ENCODE data around the gene LAMB4.

The LAMB4 gene

GRCh38 chr7:107989618-107990373 is 140.4 kb downstream of the LAMB4 start:
- DNase-seq, result no peak

GRCh38 chr7:107982918-107983389 is 147.2 kb downstream of the LAMB4 start:
- DNase-seq, result no peak

DNA sequence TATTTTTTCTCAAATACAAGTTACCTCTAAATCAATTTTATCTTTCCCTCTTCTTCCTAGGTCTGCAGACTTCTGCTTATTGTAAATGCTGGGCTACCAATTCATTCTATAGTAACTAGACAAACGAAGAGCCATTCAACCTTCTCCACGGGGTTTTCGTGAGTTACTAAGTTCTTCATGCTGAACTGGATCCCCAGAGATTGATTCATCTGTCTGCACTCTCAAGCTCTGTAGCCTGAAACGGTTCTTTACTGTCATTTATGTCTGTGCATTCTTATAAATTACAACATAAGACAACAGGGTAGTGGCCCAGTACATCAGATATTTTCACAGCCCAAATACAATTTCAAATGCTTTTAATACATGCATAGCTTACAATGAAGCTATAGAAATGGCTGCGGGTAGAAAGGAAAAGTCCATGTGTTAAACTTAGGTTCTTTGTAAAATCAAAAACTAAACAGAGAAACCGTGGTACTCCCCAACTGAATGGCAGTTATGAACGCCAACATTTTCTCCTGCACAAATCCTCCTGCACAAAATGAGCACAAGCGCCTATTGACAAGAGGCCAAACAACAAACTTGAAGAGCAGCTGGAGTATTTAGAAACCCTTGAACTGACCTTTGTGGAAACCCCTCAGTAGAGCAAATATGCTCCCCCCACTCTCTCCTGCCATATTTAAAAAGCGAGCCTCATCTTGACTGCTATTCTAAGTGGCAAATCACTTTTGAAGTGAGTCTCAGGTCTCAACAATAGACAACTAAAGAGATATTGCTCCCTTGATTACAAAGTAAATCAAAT is 147.9 kb downstream of the LAMB4 start:
- no peak for DNase-seq

GRCh38 chr7:107981466-107981865 is 148.7 kb downstream of the LAMB4 start:
- DNase-seq, result no peak

GRCh38 chr7:107980671-107981190 is 149.4 kb downstream of the LAMB4 start:
- no peak for DNase-seq

DNA sequence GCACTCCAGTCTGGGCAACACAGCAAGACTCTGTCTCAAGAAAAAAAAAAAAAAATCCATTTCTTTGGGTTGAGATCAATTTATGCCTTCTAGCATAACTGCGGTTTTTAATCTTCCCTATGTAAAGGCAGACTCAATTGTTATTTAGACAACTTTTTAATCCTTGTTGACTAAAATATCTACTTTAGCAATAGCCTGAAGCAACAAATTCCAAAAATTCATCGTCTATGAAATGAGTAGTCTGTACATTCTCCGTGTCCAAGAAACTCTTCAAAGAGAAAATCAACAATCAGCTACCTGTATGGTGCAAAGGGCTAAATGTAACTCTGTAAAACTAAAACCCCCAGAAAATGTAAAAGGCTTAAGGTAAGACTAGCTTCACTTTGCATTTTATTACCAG is 150.0 kb downstream of the LAMB4 start:
- DNase-seq, result no peak

GRCh38 chr7:107978815-107979408 is 151.2 kb downstream of the LAMB4 start:
- no peak for DNase-seq

GRCh38 chr7:107977048-107977447 is 153.1 kb downstream of the LAMB4 start:
- no peak for DNase-seq

GRCh38 chr7:107976620-107977019 is 153.5 kb downstream of the LAMB4 start:
- DNase-seq, result no peak

DNA sequence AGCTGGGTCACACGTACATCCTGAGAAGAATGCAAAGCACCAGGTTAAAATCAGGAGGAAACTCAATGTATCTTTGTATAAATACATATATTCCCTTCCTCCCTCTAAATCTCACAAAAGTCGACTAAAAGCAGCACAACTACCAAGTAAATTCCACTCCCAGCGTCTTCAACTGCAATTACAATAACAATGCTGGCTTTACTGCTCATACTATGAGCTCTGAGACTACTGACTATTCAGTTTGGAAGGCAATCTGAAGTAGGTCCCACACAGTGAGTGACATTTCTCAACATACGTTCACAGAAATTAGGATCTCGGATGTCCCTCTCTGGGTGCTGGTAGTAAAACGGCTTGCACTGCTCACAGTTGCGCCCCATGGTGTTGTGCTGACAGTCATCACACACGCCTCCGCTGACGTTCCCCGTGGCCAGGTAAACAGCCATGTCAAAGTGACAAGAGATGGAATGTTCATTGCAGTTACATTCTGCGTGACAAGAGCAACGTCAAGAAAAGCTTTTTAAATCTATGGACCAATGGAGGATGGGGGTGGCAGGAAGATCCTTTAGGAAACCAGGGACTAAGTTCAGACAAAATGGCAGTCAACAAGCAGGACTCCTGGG is 154.7 kb downstream of the LAMB4 start:
- no peak for DNase-seq

GRCh38 chr7:107973861-107974260 is 156.3 kb downstream of the LAMB4 start:
- no peak for DNase-seq

Data from activated T-cell treated with anti-CD3 and anti-CD28 coated beads, Interleukin-2, amount 50 U/mL, for 1 hour (primary cell).